ENCODE data around the gene DPY19L1. TPM values are rescaled to one million over a fixed set of nuclear protein-coding genes. Genes with fewer than 3 reads are reported as not detected.
"Not testable (repeated sequence)": the region's sequence is repeated elsewhere in the genome, so short reads cannot be mapped to it uniquely, and the experiment has no call there.

The DPY19L1 gene
- total and polyA plus RNA-seq, 7 donors: 2.3 to 8.6 (median 3.6) TPM

DNA sequence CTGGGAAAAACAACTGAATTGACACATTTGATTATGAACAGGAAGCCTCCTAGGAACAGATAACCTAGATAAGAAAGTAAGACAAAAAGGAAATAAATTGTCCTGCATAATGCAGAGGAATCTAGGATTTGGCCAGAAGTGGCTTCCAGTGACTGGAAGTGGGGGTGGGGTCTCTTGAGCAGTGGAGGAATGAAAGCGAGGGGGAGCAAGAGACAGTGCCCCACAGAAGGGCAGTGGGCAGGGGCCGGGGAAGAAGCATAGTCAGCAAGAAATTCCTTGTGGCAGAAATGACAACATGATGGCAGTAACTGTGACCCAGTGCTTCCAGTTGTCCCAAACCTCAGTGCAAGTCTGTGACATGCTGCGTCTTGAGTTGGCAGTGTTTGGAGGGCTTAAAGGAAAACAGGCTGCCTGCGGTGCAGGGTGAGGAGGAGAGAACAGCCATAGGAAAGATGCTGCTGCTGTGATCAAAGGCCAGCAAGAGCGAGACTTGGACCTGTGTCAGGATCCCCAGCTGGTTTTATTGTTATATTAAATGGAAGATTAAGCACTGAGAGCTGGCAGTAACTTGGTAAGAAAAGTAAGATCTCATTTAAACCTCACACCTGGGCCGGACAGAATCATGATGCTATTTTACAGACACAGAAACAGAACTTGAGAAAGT lies 119.0 kb downstream of the DPY19L1 start:
- H3K27ac ChIP-seq, ATAC-seq: not testable (repeated sequence)
- WGBS, 3 donors: 10 to 11% (median 10%) methylated on average over 4 to 5 of the region's 6 CpGs

DNA sequence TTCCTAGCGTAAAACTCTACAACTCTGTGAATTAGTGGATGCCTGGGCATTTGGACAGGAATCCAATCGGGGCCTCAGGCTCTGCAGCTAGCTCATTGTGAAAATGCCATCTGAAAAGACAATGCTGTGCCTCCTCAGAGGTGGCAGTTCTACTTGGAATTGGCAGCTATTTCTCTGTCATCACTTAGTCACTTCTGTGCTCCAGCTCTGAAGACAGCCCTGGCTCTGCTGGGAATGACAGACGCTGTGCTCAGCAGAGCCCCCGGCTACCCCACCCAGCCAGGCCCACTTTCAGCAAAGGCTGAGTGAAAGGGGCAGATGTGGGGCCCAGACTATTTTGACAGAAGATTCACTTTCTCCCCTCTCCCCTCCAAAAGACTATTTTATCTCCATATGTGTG lies 119.8 kb downstream of the DPY19L1 start:
- 49 to 59% (median 51%) methylated on average over 4 of the region's 4 CpGs for WGBS, 3 donors
- H3K36me3 ChIP-seq (ENCODE audit: insufficient read depth in 1 of 2, low read depth in 1 of 2); H3K9me3 ChIP-seq; H3K4me1 ChIP-seq; DNase-seq; H3K27ac ChIP-seq; H3K27me3 ChIP-seq (ENCODE audit: insufficient read depth in 3 of 3, low read length in 2 of 3); intact Hi-C loops (cut with DNase I); ATAC-seq; H3K4me3 ChIP-seq: not testable (repeated sequence)

More for the DNA sequence above, 119.0 kb downstream of the DPY19L1 start:
- intact Hi-C loops (cut with DNase I); H3K4me1 ChIP-seq; H3K4me3 ChIP-seq; DNase-seq; H3K27me3 ChIP-seq (ENCODE audit: insufficient read depth in 3 of 3, low read length in 2 of 3); H3K36me3 ChIP-seq (ENCODE audit: insufficient read depth in 1 of 2, low read depth in 1 of 2); H3K9me3 ChIP-seq: not testable (repeated sequence)

DNA sequence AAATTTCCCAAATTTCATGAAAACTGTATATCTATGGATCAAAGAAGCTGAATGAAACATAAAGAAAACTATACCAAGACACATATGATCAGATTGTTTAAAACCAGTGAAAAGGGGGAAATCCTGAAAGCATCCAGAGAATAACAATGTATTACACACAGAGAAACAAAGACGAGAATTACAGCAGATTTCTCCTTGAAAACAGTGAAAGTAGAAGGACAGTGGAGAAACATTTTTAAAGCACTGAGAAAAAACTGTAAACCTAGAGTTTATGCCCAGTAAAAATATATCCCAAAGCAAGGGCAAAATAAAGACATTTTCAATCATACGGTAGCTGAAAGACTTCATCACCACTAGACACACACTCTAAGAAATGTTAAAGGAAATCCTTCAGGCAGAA lies 121.0 kb downstream of the DPY19L1 start:
- Histone ChIP-seq H3K27me3 (ENCODE audit: insufficient read depth in 3 of 3, low read length in 2 of 3) (no peaks in the 10 kb centered on the region), H3K27ac (no peak overlapping the region), H3K4me1 (no peaks in the 10 kb centered on the region), H3K36me3 (ENCODE audit: insufficient read depth in 1 of 2, low read depth in 1 of 2) (no peaks in the 10 kb centered on the region), H3K4me3 (no peak overlapping the region), H3K9me3 (peaks cover 5% of the 10 kb centered on the region)
- ATAC-seq (no peak), DNase-seq (no peak)
- TF ChIP-seq, protein P1, sequence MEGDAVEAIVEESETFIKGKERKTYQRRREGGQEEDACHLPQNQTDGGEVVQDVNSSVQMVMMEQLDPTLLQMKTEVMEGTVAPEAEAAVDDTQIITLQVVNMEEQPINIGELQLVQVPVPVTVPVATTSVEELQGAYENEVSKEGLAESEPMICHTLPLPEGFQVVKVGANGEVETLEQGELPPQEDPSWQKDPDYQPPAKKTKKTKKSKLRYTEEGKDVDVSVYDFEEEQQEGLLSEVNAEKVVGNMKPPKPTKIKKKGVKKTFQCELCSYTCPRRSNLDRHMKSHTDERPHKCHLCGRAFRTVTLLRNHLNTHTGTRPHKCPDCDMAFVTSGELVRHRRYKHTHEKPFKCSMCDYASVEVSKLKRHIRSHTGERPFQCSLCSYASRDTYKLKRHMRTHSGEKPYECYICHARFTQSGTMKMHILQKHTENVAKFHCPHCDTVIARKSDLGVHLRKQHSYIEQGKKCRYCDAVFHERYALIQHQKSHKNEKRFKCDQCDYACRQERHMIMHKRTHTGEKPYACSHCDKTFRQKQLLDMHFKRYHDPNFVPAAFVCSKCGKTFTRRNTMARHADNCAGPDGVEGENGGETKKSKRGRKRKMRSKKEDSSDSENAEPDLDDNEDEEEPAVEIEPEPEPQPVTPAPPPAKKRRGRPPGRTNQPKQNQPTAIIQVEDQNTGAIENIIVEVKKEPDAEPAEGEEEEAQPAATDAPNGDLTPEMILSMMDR (IDR thresholded peaks at IDR 0.05): no peak
- intact Hi-C loops (cut with DNase I): no loop called here
- WGBS, 3 donors: 92 to 100% (median 98%) methylated on average over 2 of the region's 2 CpGs

DNA sequence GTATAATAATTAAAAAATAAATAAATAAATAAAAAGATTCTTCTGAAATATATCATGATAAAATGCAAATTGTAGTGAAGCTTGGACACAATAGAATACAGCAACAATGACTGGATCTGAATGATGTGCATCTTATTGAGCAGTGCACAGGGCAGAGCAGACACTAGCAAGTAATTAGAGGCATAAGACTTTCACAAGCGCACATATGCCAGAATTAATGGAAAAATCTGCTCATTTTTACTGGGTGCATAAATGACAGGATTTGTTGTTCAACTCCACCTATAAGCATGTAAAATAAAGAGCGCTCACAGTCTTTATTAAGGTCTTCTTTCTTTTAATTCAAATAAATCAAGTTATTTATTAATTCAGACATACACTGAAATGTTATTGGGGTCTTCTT lies 125.0 kb downstream of the DPY19L1 start:
- no peaks in the 10 kb centered on the region for H3K4me1 ChIP-seq
- WGBS, 3 donors: 94 to 98% (median 98%) methylated on average over 2 of the region's 2 CpGs
- no peak overlapping the region for H3K27ac ChIP-seq
- intact Hi-C loops (cut with DNase I): no loop called here
- no peak overlapping the region for H3K4me3 ChIP-seq
- no peaks in the 10 kb centered on the region for H3K27me3 ChIP-seq (ENCODE audit: insufficient read depth in 3 of 3, low read length in 2 of 3)
- H3K36me3 ChIP-seq (ENCODE audit: insufficient read depth in 1 of 2, low read depth in 1 of 2): no peaks in the 10 kb centered on the region
- DNase-seq (no peak), ATAC-seq (no peak)
- TF ChIP-seq, protein P1 (IDR thresholded peaks at IDR 0.05): no peak
- peaks cover 5% of the 10 kb centered on the region for H3K9me3 ChIP-seq

DNA sequence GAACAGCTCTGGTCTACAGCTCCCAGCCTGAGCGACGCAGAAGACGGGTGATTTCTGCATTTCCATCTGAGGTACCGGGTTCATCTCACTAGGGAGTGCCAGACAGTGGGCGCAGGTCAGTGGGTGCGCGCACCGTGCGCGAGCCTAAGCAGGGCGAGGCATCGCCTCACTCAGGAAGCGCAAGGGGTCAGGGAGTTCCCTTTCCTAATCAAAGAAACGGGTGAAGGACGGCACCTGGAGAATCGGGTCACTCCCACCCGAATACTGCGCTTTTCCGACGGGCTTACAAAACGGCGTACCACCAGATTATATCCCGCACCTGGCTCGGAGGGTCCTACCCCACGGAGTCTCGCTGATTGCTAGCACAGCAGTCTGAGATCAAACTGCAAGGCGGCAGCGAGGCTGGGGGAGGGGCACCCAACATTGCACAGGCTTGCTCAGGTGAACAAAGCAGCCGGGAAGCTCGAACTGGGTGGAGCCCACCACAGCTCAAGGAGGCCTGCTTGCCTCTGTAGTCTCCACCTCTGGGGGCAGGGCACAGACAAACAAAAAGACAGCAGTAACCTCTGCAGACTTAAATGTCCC lies 130.9 kb downstream of the DPY19L1 start:
- H3K27ac ChIP-seq; ATAC-seq; H3K27me3 ChIP-seq (ENCODE audit: insufficient read depth in 3 of 3, low read length in 2 of 3); H3K4me3 ChIP-seq; H3K36me3 ChIP-seq (ENCODE audit: insufficient read depth in 1 of 2, low read depth in 1 of 2); H3K9me3 ChIP-seq; intact Hi-C loops (cut with DNase I); DNase-seq; H3K4me1 ChIP-seq: not testable (repeated sequence)
- 25 to 40% (median 34%) methylated on average over 30 of the region's 30 CpGs for WGBS, 3 donors

DNA sequence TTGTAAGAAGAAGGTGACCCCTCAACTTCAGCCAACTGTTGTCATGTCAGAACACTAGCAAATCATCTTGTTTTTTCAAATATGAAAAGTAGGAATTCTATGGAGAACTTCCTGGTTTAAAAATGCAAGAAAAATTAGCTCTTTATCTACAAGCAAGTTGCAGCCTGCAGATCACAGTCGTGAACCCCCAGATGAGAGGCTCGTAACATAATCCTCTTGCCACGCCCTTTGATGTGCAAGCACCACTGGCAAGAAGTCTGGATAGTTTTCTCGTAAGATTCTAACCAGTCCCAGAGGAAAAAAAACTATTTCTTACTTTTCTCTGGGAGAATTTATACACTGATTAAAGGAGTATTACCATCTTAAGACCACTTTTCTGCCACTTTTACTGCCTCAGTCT lies 132.3 kb downstream of the DPY19L1 start:
- DNase-seq (no peak), ATAC-seq (no peak)
- Histone ChIP-seq H3K27ac (no peak overlapping the region), H3K9me3 (no peaks in the 10 kb centered on the region), H3K4me1 (no peaks in the 10 kb centered on the region), H3K27me3 (ENCODE audit: insufficient read depth in 3 of 3, low read length in 2 of 3) (no peaks in the 10 kb centered on the region), H3K36me3 (ENCODE audit: insufficient read depth in 1 of 2, low read depth in 1 of 2) (no peaks in the 10 kb centered on the region), H3K4me3 (no peak overlapping the region)
- intact Hi-C loops (cut with DNase I): no loop called here
- TF ChIP-seq, protein P1 (IDR thresholded peaks at IDR 0.05): no peak
- 42 to 49% (median 45%) methylated on average over 4 of the region's 4 CpGs for WGBS, 3 donors

DNA sequence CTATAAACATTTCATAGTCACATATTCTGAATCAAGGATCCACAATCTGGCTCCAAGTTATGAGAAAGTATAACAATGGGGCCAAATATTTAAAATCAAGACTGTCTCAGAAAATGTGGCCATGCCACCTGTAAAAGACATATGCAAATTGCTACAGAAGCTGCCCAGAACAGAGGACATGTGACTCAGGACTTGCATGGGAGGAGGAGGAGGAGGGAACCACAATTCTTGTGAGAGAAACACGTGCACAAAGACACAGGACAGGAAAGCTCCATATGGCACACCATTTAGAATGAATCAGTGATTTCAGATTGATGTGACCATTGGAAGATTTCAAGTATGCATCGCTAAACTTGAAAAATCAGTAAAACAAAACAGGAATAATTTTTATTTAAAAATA lies 133.4 kb downstream of the DPY19L1 start:
- ATAC-seq; H3K9me3 ChIP-seq; H3K4me3 ChIP-seq; DNase-seq; H3K27ac ChIP-seq; intact Hi-C loops (cut with DNase I); H3K36me3 ChIP-seq (ENCODE audit: insufficient read depth in 1 of 2, low read depth in 1 of 2); H3K4me1 ChIP-seq; H3K27me3 ChIP-seq (ENCODE audit: insufficient read depth in 3 of 3, low read length in 2 of 3): not testable (repeated sequence)
- WGBS, 3 donors: 55 to 73% (median 61%) methylated on average over 2 of the region's 2 CpGs
